Measurements from ENCODE around the gene FCHSD1.

GRCh38 chr5:141623611-141624010, 27.6 kb downstream of the FCHSD1 start:
- TF ChIP-seq, protein P1, sequence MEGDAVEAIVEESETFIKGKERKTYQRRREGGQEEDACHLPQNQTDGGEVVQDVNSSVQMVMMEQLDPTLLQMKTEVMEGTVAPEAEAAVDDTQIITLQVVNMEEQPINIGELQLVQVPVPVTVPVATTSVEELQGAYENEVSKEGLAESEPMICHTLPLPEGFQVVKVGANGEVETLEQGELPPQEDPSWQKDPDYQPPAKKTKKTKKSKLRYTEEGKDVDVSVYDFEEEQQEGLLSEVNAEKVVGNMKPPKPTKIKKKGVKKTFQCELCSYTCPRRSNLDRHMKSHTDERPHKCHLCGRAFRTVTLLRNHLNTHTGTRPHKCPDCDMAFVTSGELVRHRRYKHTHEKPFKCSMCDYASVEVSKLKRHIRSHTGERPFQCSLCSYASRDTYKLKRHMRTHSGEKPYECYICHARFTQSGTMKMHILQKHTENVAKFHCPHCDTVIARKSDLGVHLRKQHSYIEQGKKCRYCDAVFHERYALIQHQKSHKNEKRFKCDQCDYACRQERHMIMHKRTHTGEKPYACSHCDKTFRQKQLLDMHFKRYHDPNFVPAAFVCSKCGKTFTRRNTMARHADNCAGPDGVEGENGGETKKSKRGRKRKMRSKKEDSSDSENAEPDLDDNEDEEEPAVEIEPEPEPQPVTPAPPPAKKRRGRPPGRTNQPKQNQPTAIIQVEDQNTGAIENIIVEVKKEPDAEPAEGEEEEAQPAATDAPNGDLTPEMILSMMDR (IDR thresholded peaks at IDR 0.05; ENCODE audit: borderline replicate concordance, extremely low read depth, low read length, poor library complexity, severe bottlenecking): no peak
- TF ChIP-seq EZH2 (IDR thresholded peaks at IDR 0.05; ENCODE audit: borderline replicate concordance, low read depth, low read length, severe bottlenecking): no peak
